ENCODE data around the gene IL20RB. TPM values are rescaled to one million over a fixed set of nuclear protein-coding genes. Genes with fewer than 3 reads are reported as not detected.

The IL20RB gene
- total and polyA plus RNA-seq, 4 donors = 0.90 to 3.6 (median 2.9) TPM; not detected in 1

- Histone ChIP-seq H3K9me3 (ENCODE audit: control insufficient read depth, low read length) (no peaks in the 10 kb centered on the region), H3K4me3 (ENCODE audit: low read length in 2 of 2) (no peak overlapping the region), H3K36me3 (ENCODE audit: control insufficient read depth in 1 of 2, insufficient read depth in 2 of 2, low read length in 1 of 2) (no peaks in the 10 kb centered on the region), H3K4me1 (ENCODE audit: control insufficient read depth in 1 of 2, insufficient read depth in 2 of 2, low read length in 2 of 2) (no peaks in the 10 kb centered on the region), H3K27me3 (ENCODE audit: control insufficient read depth in 1 of 2, insufficient read depth in 2 of 2, low read length in 1 of 2) (no peaks in the 10 kb centered on the region), H3K27ac (ENCODE audit: low read depth in 1 of 2, low read length in 2 of 2) (no peak overlapping the region)
- WGBS, 2 donors = 61 to 71% methylated on average over 4 of the region's 4 CpGs
- no peak for ATAC-seq (ENCODE audit: low FRiP score)
- no peak for DNase-seq
- intact Hi-C loops (cut with DNase I) = no loop called here
Measured at GRCh38 chr3:137046747-137047146, 89.0 kb downstream of the IL20RB start.

- ATAC-seq (ENCODE audit: low FRiP score) = no peak
- DNase-seq = no peak
- intact Hi-C loops (cut with DNase I) = no loop called here
- no peaks in the 10 kb centered on the region for H3K36me3 ChIP-seq (ENCODE audit: control insufficient read depth in 1 of 2, insufficient read depth in 2 of 2, low read length in 1 of 2)
- H3K9me3 ChIP-seq (ENCODE audit: control insufficient read depth, low read length) = no peaks in the 10 kb centered on the region
- no peak overlapping the region for H3K4me3 ChIP-seq (ENCODE audit: low read length in 2 of 2)
- no peaks in the 10 kb centered on the region for H3K27me3 ChIP-seq (ENCODE audit: control insufficient read depth in 1 of 2, insufficient read depth in 2 of 2, low read length in 1 of 2)
- no peaks in the 10 kb centered on the region for H3K4me1 ChIP-seq (ENCODE audit: control insufficient read depth in 1 of 2, insufficient read depth in 2 of 2, low read length in 2 of 2)
- no peak overlapping the region for H3K27ac ChIP-seq (ENCODE audit: low read depth in 1 of 2, low read length in 2 of 2)
- 48 to 59% methylated on average over 4 of the region's 4 CpGs for WGBS, 2 donors
Measured at GRCh38 chr3:137047240-137047639, 89.5 kb downstream of the IL20RB start.

GRCh38 chr3:137050281-137050680 lies 92.5 kb downstream of the IL20RB start:
- Histone ChIP-seq H3K9me3 (ENCODE audit: control insufficient read depth, low read length) (no peaks in the 10 kb centered on the region), H3K4me3 (ENCODE audit: low read length in 2 of 2) (no peak overlapping the region), H3K36me3 (ENCODE audit: control insufficient read depth in 1 of 2, insufficient read depth in 2 of 2, low read length in 1 of 2) (no peaks in the 10 kb centered on the region), H3K27ac (ENCODE audit: low read depth in 1 of 2, low read length in 2 of 2) (no peak overlapping the region), H3K4me1 (ENCODE audit: control insufficient read depth in 1 of 2, insufficient read depth in 2 of 2, low read length in 2 of 2) (no peaks in the 10 kb centered on the region), H3K27me3 (ENCODE audit: control insufficient read depth in 1 of 2, insufficient read depth in 2 of 2, low read length in 1 of 2) (no peaks in the 10 kb centered on the region)
- 85 to 89% methylated on average over 3 of the region's 3 CpGs for WGBS, 2 donors
- no peak for ATAC-seq (ENCODE audit: low FRiP score)
- DNase-seq = no peak
- intact Hi-C loops (cut with DNase I) = no loop called here

GRCh38 chr3:137052298-137052697 lies 94.5 kb downstream of the IL20RB start:
- 73 to 74% methylated on average over 1 of the region's 1 CpG for WGBS, 2 donors
- no peak for ATAC-seq (ENCODE audit: low FRiP score)
- intact Hi-C loops (cut with DNase I) = no loop called here
- Histone ChIP-seq H3K4me1 (ENCODE audit: control insufficient read depth in 1 of 2, insufficient read depth in 2 of 2, low read length in 2 of 2) (no peaks in the 10 kb centered on the region), H3K36me3 (ENCODE audit: control insufficient read depth in 1 of 2, insufficient read depth in 2 of 2, low read length in 1 of 2) (no peaks in the 10 kb centered on the region), H3K27ac (ENCODE audit: low read depth in 1 of 2, low read length in 2 of 2) (no peak overlapping the region), H3K9me3 (ENCODE audit: control insufficient read depth, low read length) (no peaks in the 10 kb centered on the region), H3K27me3 (ENCODE audit: control insufficient read depth in 1 of 2, insufficient read depth in 2 of 2, low read length in 1 of 2) (no peaks in the 10 kb centered on the region), H3K4me3 (ENCODE audit: low read length in 2 of 2) (no peak overlapping the region)
- DNase-seq = no peak

Other genes with a start within 250 kb of the IL20RB start
- gene STAG1, start 205.6 kb upstream of the IL20RB start, total RNA-seq = 10 to 100 TPM; 63.6 to 68.6 TPM
- gene STAG1, start 205.6 kb upstream of the IL20RB start, polyA plus RNA-seq = 10 to 100 TPM; 11.0 to 13.2 TPM
- 10 to 100 TPM in 1 of 2 donors, 1 to 10 TPM in 1; 7.5 to 13.1 TPM for gene SLC35G2, start 138.9 kb upstream of the IL20RB start, total RNA-seq
- 1 to 10 TPM; 1.1 to 2.3 TPM for gene SLC35G2, start 138.9 kb upstream of the IL20RB start, polyA plus RNA-seq
- 10 to 100 TPM; 36.7 to 51.9 TPM for gene NCK1, start 95.8 kb upstream of the IL20RB start, total RNA-seq
- gene NCK1, start 95.8 kb upstream of the IL20RB start, polyA plus RNA-seq = 10 to 100 TPM; 21.0 to 24.6 TPM